ENCODE data around the gene LRRC70. TPM values are rescaled to one million over a fixed set of nuclear protein-coding genes. Genes with fewer than 3 reads are reported as not detected.

Gene LRRC70
- total RNA-seq, 1 donor from 2014 or later = 5.7 TPM

DNA sequence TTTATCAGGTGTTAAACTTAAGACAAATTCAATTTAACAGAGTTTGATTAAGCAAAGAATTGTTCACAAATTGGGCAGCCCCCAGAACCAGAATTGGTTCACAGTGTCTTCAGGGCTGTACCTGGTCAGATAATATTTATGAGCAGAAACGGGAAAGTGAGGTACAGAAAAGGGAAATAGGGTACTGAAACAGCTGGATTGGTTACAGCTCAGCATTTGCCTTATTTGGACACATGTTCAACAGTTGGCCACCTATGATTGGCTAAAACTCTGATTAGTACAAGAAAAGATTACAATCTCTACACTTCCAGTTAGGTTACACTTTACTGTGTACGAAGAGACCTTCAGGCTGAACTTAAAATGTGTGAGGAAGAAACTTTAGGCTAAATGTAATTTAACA lies 18.7 kb downstream of the LRRC70 start:
- no peak overlapping the region for H3K4me3 ChIP-seq (ENCODE audit: low read length in 3 of 3)
- no peak overlapping the region for H3K27ac ChIP-seq (ENCODE audit: low read depth, low read length)
- peaks cover 0 to 6% (median 0%) of the 10 kb centered on the region in 3 donors for H3K36me3 ChIP-seq (ENCODE audit: control insufficient read depth in 3 of 3, insufficient read depth in 3 of 3, low read length in 3 of 3)
- no peaks in the 10 kb centered on the region for H3K9me3 ChIP-seq (ENCODE audit: control insufficient read depth in 3 of 3, low read length in 3 of 3)
- no peaks in the 10 kb centered on the region for H3K4me1 ChIP-seq (ENCODE audit: control insufficient read depth in 3 of 3, insufficient read depth in 3 of 3, low read length in 3 of 3)
- H3K27me3 ChIP-seq (ENCODE audit: control insufficient read depth in 3 of 3, insufficient read depth in 3 of 3, low read length in 3 of 3) = no peaks in the 10 kb centered on the region
- no peak overlapping the region for H3K9ac ChIP-seq (ENCODE audit: low read depth in 1 of 3, low read length in 3 of 3)

DNA sequence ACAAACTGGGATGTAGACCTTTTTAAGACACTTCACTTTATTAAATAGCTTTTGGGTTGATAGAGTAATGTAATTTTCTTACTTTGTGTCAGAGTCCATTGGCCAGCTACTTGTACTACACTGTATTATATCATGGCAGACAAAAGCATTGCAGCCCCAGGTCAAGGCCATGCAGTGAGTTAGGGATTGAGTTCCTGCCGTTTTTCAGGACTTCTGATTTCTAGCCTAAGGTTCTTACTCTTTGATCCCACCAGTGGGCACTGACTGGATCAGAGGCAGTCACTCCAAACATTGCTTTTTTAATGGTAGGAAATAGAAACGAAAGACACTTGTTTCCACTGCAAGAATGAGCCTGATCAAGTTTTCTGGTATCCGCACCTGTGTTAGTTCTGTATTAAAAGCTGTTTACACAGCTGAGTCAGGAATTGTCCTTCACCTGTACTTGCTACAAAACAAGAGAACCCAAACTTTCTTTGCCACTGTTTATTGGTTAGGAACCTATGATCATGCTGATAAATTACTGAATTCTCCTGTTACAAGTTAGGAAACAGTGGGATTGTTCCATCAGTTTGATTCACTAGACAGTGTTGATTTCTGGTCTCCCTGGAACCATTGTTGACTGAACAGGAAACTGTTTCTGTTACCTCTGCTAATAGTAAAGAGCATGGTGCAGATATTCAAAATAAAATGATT lies 22.1 kb downstream of the LRRC70 start:
- Histone ChIP-seq H3K27ac (ENCODE audit: low read depth, low read length) (no peak overlapping the region), H3K4me3 (ENCODE audit: low read length in 3 of 3) (no peak overlapping the region), H3K36me3 (ENCODE audit: control insufficient read depth in 3 of 3, insufficient read depth in 3 of 3, low read length in 3 of 3) (peaks cover 0 to 5% (median 5%) of the 10 kb centered on the region in 3 donors), H3K9me3 (ENCODE audit: control insufficient read depth in 3 of 3, low read length in 3 of 3) (no peaks in the 10 kb centered on the region), H3K27me3 (ENCODE audit: control insufficient read depth in 3 of 3, insufficient read depth in 3 of 3, low read length in 3 of 3) (no peaks in the 10 kb centered on the region), H3K9ac (ENCODE audit: low read depth in 1 of 3, low read length in 3 of 3) (no peak overlapping the region), H3K4me1 (ENCODE audit: control insufficient read depth in 3 of 3, insufficient read depth in 3 of 3, low read length in 3 of 3) (no peaks in the 10 kb centered on the region)

DNA sequence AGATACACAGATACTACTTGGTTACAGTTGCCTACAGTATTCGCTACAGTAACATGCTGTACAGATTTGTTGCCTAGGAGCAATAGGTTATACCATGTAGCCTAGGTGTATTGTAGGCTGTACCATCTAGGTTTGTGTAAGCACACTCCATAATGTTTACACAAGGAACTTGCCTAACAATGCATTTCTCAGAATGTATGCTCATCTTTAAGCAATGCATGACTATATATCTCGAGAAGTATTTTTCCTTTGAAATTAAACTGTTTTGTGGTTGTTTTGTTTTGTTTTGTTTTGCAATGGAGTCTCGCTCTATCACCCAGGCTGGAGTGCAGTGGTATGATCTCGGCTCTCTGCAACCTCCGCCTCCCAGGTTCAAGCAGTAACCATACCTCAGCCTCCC lies 25.3 kb downstream of the LRRC70 start:
- Histone ChIP-seq H3K9me3 (ENCODE audit: control insufficient read depth in 3 of 3, low read length in 3 of 3) (no peaks in the 10 kb centered on the region), H3K4me3 (ENCODE audit: low read length in 3 of 3) (no peak overlapping the region), H3K27ac (ENCODE audit: low read depth, low read length) (no peak overlapping the region), H3K4me1 (ENCODE audit: control insufficient read depth in 3 of 3, insufficient read depth in 3 of 3, low read length in 3 of 3) (no peaks in the 10 kb centered on the region), H3K9ac (ENCODE audit: low read depth in 1 of 3, low read length in 3 of 3) (no peak overlapping the region), H3K27me3 (ENCODE audit: control insufficient read depth in 3 of 3, insufficient read depth in 3 of 3, low read length in 3 of 3) (no peaks in the 10 kb centered on the region), H3K36me3 (ENCODE audit: control insufficient read depth in 3 of 3, insufficient read depth in 3 of 3, low read length in 3 of 3) (peaks cover 0 to 6% (median 5%) of the 10 kb centered on the region in 3 donors)

DNA sequence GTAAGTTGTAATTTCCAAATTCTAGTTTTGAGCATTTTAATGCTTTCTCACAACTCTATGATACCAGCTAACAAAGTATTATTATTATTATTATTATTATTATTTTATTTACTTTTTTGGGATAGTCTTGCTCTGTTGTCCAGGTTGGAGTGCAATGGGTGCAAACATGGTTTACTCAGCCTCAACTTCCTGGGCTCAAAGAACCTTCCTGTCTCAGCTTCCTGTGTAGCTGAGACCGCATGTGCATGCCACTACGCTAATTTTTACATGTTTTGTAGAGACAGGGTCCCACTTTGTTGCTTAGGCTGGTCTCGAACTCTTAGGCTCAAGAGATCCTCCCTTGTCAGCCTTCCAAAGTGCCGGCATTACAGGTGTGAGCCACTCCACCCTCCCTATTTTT lies 27.0 kb downstream of the LRRC70 start:
- Histone ChIP-seq H3K4me1 (ENCODE audit: control insufficient read depth in 3 of 3, insufficient read depth in 3 of 3, low read length in 3 of 3) (no peaks in the 10 kb centered on the region), H3K4me3 (ENCODE audit: low read length in 3 of 3) (no peak overlapping the region), H3K9ac (ENCODE audit: low read depth in 1 of 3, low read length in 3 of 3) (no peak overlapping the region), H3K9me3 (ENCODE audit: control insufficient read depth in 3 of 3, low read length in 3 of 3) (no peaks in the 10 kb centered on the region), H3K36me3 (ENCODE audit: control insufficient read depth in 3 of 3, insufficient read depth in 3 of 3, low read length in 3 of 3) (peaks cover 0 to 8% (median 3%) of the 10 kb centered on the region in 3 donors), H3K27me3 (ENCODE audit: control insufficient read depth in 3 of 3, insufficient read depth in 3 of 3, low read length in 3 of 3) (no peaks in the 10 kb centered on the region), H3K27ac (ENCODE audit: low read depth, low read length) (no peak overlapping the region)

DNA sequence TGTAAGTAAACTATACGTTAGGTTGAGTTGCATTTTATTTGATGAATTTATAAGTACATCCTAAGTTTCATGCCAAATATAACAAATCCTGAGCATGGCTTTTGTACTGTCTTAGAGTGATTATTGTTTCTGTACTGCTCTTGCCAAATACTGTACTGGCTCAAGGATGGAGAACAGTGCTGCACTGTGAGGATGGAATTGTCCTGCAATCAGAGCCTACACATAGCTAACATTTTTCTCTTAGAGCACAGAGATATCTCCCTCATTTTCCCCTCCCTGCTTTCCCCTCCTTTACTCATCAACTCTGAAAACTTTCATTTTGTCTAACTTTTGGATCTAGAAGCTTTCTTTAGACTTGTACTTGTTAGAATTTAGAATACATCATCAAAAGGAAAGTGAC lies 28.3 kb downstream of the LRRC70 start:
- Histone ChIP-seq H3K9me3 (ENCODE audit: control insufficient read depth in 3 of 3, low read length in 3 of 3) (no peaks in the 10 kb centered on the region), H3K9ac (ENCODE audit: low read depth in 1 of 3, low read length in 3 of 3) (no peak overlapping the region), H3K27ac (ENCODE audit: low read depth, low read length) (no peak overlapping the region), H3K36me3 (ENCODE audit: control insufficient read depth in 3 of 3, insufficient read depth in 3 of 3, low read length in 3 of 3) (peaks cover 0 to 8% (median 3%) of the 10 kb centered on the region in 3 donors), H3K4me1 (ENCODE audit: control insufficient read depth in 3 of 3, insufficient read depth in 3 of 3, low read length in 3 of 3) (no peaks in the 10 kb centered on the region), H3K4me3 (ENCODE audit: low read length in 3 of 3) (no peak overlapping the region), H3K27me3 (ENCODE audit: control insufficient read depth in 3 of 3, insufficient read depth in 3 of 3, low read length in 3 of 3) (no peaks in the 10 kb centered on the region)

DNA sequence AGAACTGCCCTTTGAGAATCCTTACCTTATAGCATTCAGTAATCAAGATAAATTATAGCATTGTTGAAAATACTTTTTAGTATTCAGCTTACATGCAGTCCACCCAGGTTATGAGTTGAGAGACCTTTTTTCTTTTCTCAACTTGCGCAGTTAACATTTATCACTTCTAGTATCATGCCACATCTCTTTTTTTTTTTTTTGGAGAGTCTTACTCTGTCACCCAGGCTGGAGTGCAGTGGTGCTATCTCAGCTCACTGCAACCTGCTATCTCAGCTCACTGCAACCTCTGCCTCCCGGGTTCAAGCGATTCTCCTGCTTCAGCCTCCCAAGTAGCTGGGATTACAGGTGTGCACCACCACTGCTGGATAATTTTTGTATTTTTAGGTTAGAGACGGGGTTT lies 29.0 kb downstream of the LRRC70 start:
- H3K9me3 ChIP-seq (ENCODE audit: control insufficient read depth in 3 of 3, low read length in 3 of 3) = no peaks in the 10 kb centered on the region
- H3K27me3 ChIP-seq (ENCODE audit: control insufficient read depth in 3 of 3, insufficient read depth in 3 of 3, low read length in 3 of 3) = no peaks in the 10 kb centered on the region
- H3K4me1 ChIP-seq (ENCODE audit: control insufficient read depth in 3 of 3, insufficient read depth in 3 of 3, low read length in 3 of 3) = no peaks in the 10 kb centered on the region
- H3K4me3 ChIP-seq (ENCODE audit: low read length in 3 of 3) = no peak overlapping the region
- no peak overlapping the region for H3K9ac ChIP-seq (ENCODE audit: low read depth in 1 of 3, low read length in 3 of 3)
- no peak overlapping the region for H3K27ac ChIP-seq (ENCODE audit: low read depth, low read length)
- H3K36me3 ChIP-seq (ENCODE audit: control insufficient read depth in 3 of 3, insufficient read depth in 3 of 3, low read length in 3 of 3) = peaks cover 0 to 8% (median 3%) of the 10 kb centered on the region in 3 donors

DNA sequence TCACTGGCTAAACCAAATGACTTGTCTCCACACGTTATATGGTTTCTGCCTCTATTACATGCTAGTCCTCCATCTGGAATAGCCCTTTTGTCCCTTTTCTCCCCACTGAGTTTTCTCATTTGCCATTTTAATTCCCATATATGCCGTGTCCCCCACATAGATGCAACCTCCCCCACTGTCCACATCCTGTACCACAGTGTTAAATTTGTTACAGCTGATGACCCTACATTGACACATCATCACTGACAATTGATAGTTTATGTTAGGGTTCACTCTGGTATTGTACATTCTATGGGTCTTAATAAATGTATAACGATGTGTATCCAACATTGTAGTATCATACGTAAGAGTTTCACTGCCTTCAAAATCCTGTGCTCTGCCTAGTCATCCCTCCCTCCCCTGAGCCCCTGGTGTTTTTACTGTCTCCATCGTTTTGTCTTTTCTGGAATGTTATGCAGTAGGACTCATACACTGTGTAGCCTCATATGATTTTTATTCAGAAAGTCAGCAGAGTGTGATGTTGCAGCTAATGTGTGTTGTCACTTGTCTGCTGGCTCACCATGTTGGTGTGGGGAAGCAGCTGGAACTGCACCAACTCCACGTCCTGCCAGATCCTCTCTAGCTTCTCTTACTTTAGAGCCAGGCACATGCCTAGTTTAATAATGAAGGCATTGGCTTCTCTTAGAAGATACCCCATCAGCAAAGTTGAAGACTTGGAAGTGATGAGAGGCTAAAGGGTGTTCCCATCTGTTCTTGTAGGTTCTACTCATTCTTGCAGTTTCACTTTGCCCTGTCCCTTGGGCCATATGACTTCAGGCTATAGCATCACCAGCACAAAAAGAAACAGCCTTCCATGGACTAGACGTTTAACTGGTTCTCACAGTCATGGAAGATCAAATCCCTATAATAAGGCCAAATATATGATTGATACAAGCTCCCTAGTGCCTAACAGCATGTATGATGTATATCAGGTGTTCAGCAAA lies 30.2 kb downstream of the LRRC70 start:
- Histone ChIP-seq H3K4me3 (ENCODE audit: low read length in 3 of 3) (no peak overlapping the region), H3K27me3 (ENCODE audit: control insufficient read depth in 3 of 3, insufficient read depth in 3 of 3, low read length in 3 of 3) (no peaks in the 10 kb centered on the region), H3K27ac (ENCODE audit: low read depth, low read length) (no peak overlapping the region), H3K4me1 (ENCODE audit: control insufficient read depth in 3 of 3, insufficient read depth in 3 of 3, low read length in 3 of 3) (no peaks in the 10 kb centered on the region), H3K9me3 (ENCODE audit: control insufficient read depth in 3 of 3, low read length in 3 of 3) (no peaks in the 10 kb centered on the region), H3K36me3 (ENCODE audit: control insufficient read depth in 3 of 3, insufficient read depth in 3 of 3, low read length in 3 of 3) (peaks cover 0 to 3% (median 0%) of the 10 kb centered on the region in 3 donors), H3K9ac (ENCODE audit: low read depth in 1 of 3, low read length in 3 of 3) (no peak overlapping the region)

DNA sequence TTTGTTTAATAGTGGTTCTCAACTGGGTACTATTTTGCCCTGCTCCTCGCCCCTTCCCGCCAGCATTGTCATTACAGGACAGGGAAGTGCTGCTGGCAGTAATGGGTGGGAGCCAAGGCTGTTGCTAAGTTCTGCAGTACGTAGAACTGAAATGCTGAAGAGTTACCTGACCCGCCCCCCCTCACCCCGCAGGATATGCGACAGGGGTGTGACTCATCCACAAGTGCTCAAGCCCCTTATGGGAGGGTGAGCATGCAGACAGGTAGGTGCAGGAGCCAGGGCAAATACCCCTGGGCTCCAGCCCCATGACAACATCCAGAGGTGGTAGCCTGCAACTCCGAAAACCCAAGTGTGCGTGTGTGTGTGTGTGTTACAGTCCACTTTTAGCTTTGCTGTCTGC lies 35.7 kb downstream of the LRRC70 start:
- Histone ChIP-seq H3K9ac (ENCODE audit: low read depth in 1 of 3, low read length in 3 of 3) (no peak overlapping the region), H3K27ac (ENCODE audit: low read depth, low read length) (no peak overlapping the region), H3K27me3 (ENCODE audit: control insufficient read depth in 3 of 3, insufficient read depth in 3 of 3, low read length in 3 of 3) (no peaks in the 10 kb centered on the region), H3K9me3 (ENCODE audit: control insufficient read depth in 3 of 3, low read length in 3 of 3) (no peaks in the 10 kb centered on the region), H3K36me3 (ENCODE audit: control insufficient read depth in 3 of 3, insufficient read depth in 3 of 3, low read length in 3 of 3) (no peaks in the 10 kb centered on the region), H3K4me1 (ENCODE audit: control insufficient read depth in 3 of 3, insufficient read depth in 3 of 3, low read length in 3 of 3) (no peaks in the 10 kb centered on the region), H3K4me3 (ENCODE audit: low read length in 3 of 3) (no peak overlapping the region)

DNA sequence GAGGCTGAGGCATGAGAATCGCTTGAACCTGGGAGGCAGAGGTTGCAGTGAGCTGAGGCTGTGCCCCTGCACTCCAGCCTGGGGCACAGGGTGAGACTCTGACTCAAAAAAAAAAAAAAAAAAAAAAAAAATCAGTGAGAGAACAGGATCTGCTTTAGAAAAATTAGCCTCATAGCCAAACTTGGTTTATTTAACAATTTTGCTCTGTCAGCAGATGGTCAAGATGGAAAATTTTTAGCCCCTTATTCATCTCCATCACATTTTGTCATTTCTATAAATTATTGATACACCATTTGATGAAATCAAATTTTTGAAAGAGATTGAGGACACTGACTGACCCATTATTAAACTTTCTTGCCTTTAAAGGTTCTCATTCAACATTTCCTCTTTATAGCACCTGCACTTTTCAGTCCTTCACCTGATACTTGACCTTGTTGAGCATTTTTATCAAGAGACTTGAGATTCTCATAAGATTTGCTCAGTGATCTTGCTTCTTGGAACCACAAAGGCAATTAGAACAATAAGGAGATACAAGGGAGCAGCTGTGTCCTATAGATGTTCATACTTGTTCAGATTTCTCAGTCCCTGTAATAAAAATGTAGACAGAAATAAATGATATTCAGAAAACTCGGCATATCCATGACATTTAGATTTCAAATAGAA lies 38.1 kb downstream of the LRRC70 start:
- Histone ChIP-seq H3K27ac (ENCODE audit: low read depth, low read length) (no peak overlapping the region), H3K27me3 (ENCODE audit: control insufficient read depth in 3 of 3, insufficient read depth in 3 of 3, low read length in 3 of 3) (no peaks in the 10 kb centered on the region), H3K4me1 (ENCODE audit: control insufficient read depth in 3 of 3, insufficient read depth in 3 of 3, low read length in 3 of 3) (no peaks in the 10 kb centered on the region), H3K9me3 (ENCODE audit: control insufficient read depth in 3 of 3, low read length in 3 of 3) (no peaks in the 10 kb centered on the region), H3K9ac (ENCODE audit: low read depth in 1 of 3, low read length in 3 of 3) (no peak overlapping the region), H3K36me3 (ENCODE audit: control insufficient read depth in 3 of 3, insufficient read depth in 3 of 3, low read length in 3 of 3) (no peaks in the 10 kb centered on the region), H3K4me3 (ENCODE audit: low read length in 3 of 3) (no peak overlapping the region)

Data from skeletal muscle tissue (tissue), 4 donors.